NCI-H1105 treated with DMSO at 0.1 percent for 48 hours (cell line): Measurements from ENCODE around the gene RHOBTB3.
A peak's percentile ranks its signal among the peaks of the same experiment; 100 is the strongest.
"Not testable (repeated sequence)": the region's sequence is repeated elsewhere in the genome, so short reads cannot be mapped to it uniquely, and the experiment has no call there.

ENCODE experiments used
- DNase-seq: peaks from one replicate; lab custom pipeline; 2025; lab: John Stamatoyannopoulos, UW

RHOBTB3 gene

GRCh38 chr5:95821110-95822021 is 90.2 kb downstream of the RHOBTB3 start:
- DNase-seq, result no peak

- DNase-seq, result peak; percentile 61
Measured at GRCh38 chr5:95822043-95822541, 91.0 kb downstream of the RHOBTB3 start.

- peak; percentile 43 for DNase-seq
Measured at GRCh38 chr5:95822542-95823181, 91.5 kb downstream of the RHOBTB3 start, which contains the start of gene GLRX. GLRX (minus strand) TSS chr5:95822726; CDS start chr5:95822662, 64 bp downstream.

- DNase-seq, result no peak
Measured at GRCh38 chr5:95823218-95823737, 92.1 kb downstream of the RHOBTB3 start.

- no peak for DNase-seq
Measured at GRCh38 chr5:95823738-95824609, 92.8 kb downstream of the RHOBTB3 start.

- DNase-seq, result no peak
Measured at GRCh38 chr5:95824747-95825146, 93.6 kb downstream of the RHOBTB3 start.

GRCh38 chr5:95825495-95825894 is 94.4 kb downstream of the RHOBTB3 start:
- no peak for DNase-seq

GRCh38 chr5:95826949-95827891 is 96.1 kb downstream of the RHOBTB3 start:
- DNase-seq, result no peak

- DNase-seq, result no peak
Measured at GRCh38 chr5:95827892-95828246, 96.7 kb downstream of the RHOBTB3 start.

GRCh38 chr5:95830226-95830625 is 99.1 kb downstream of the RHOBTB3 start:
- no peak for DNase-seq

- no peak for DNase-seq
Measured at GRCh38 chr5:95832664-95833063, 101.5 kb downstream of the RHOBTB3 start.

GRCh38 chr5:95835682-95836385 is 104.7 kb downstream of the RHOBTB3 start:
- no peak for DNase-seq

- no peak for DNase-seq
Measured at GRCh38 chr5:95836544-95836943, 105.4 kb downstream of the RHOBTB3 start.

- not testable (repeated sequence) for DNase-seq
Measured at GRCh38 chr5:95836971-95837370, 105.8 kb downstream of the RHOBTB3 start.

- DNase-seq, result no peak
Measured at GRCh38 chr5:95837492-95837891, 106.4 kb downstream of the RHOBTB3 start.

- DNase-seq, result no peak
Measured at GRCh38 chr5:95838001-95838520, 106.9 kb downstream of the RHOBTB3 start.

- no peak for DNase-seq
Measured at GRCh38 chr5:95838556-95838955, 107.4 kb downstream of the RHOBTB3 start.

GRCh38 chr5:95839658-95840057 is 108.5 kb downstream of the RHOBTB3 start:
- DNase-seq, result no peak

GRCh38 chr5:95840956-95841705 is 110.0 kb downstream of the RHOBTB3 start:
- DNase-seq, result no peak
